HEK293 (cell line): ENCODE results near the gene CSPG4.

Source experiments
- GLI4 ChIP-seq: fragments of 450-650 bp; formaldehyde crosslinking; IDR thresholded peaks from 2 replicates; pipeline ENCODE4 v1.5.1; 2016; ENCODE audit warnings: missing biosample characterization, missing genetic modification characterization
- GLIS1 ChIP-seq: fragments of 450-650 bp; formaldehyde crosslinking; IDR thresholded peaks from 2 replicates; pipeline ENCODE4 v1.5.1; 2016; ENCODE audit warnings: missing biosample characterization, missing genetic modification characterization
- MEIS1 ChIP-seq: sonication (generic); formaldehyde crosslinking; IDR thresholded peaks from 2 replicates; pipeline ENCODE4 v1.8.1; 2022; ENCODE audit warnings: missing genetic modification reagents, mild to moderate bottlenecking, borderline replicate concordance
- MYNN ChIP-seq: fragments of 450-650 bp; formaldehyde crosslinking; IDR thresholded peaks from 2 replicates; pipeline ENCODE4 v1.5.1; 2016; ENCODE audit warnings: missing biosample characterization, missing genetic modification characterization, borderline replicate concordance
- SALL2 ChIP-seq: fragments of 450-650 bp; formaldehyde crosslinking; IDR thresholded peaks from 2 replicates; pipeline ENCODE4 v1.5.0; 2017; ENCODE audit warnings: missing biosample characterization, mild to moderate bottlenecking, missing genetic modification characterization, borderline replicate concordance
- ZFP37 ChIP-seq: fragments of 450-650 bp; formaldehyde crosslinking; IDR thresholded peaks from 2 replicates; pipeline ENCODE4 v1.5.1; 2016; ENCODE audit warnings: missing biosample characterization, missing genetic modification characterization
- ZNF112 ChIP-seq: fragments of 450-650 bp; formaldehyde crosslinking; IDR thresholded peaks from 2 replicates; pipeline ENCODE4 v1.5.0; 2017; ENCODE audit warnings: missing biosample characterization, missing genetic modification characterization
- ZNF114 ChIP-seq: fragments of 450-650 bp; formaldehyde crosslinking; IDR thresholded peaks from 2 replicates; pipeline ENCODE4 v1.5.0; 2017; ENCODE audit warnings: missing biosample characterization, missing genetic modification characterization
- ZNF302 ChIP-seq: fragments of 450-650 bp; formaldehyde crosslinking; IDR thresholded peaks from 2 replicates; pipeline ENCODE4 v1.5.1; 2016; ENCODE audit warnings: missing biosample characterization, missing genetic modification characterization, low read depth
- ZNF792 ChIP-seq: fragments of 450-650 bp; formaldehyde crosslinking; IDR thresholded peaks from 2 replicates; pipeline ENCODE4 v1.5.1; 2016; ENCODE audit warnings: missing biosample characterization, missing genetic modification characterization
- TF ChIP-seq, protein P1 (sequence below): fragments of 450-650 bp; formaldehyde crosslinking; IDR thresholded peaks from 2 replicates; pipeline ENCODE4 v1.5.1; 2016; ENCODE audit warnings: missing biosample characterization, missing genetic modification characterization
- TF ChIP-seq, protein P2 (sequence below): fragments of 450-650 bp; formaldehyde crosslinking; IDR thresholded peaks from 2 replicates; pipeline ENCODE4 v1.5.1; 2016; ENCODE audit warnings: missing biosample characterization, missing genetic modification characterization

DNA sequence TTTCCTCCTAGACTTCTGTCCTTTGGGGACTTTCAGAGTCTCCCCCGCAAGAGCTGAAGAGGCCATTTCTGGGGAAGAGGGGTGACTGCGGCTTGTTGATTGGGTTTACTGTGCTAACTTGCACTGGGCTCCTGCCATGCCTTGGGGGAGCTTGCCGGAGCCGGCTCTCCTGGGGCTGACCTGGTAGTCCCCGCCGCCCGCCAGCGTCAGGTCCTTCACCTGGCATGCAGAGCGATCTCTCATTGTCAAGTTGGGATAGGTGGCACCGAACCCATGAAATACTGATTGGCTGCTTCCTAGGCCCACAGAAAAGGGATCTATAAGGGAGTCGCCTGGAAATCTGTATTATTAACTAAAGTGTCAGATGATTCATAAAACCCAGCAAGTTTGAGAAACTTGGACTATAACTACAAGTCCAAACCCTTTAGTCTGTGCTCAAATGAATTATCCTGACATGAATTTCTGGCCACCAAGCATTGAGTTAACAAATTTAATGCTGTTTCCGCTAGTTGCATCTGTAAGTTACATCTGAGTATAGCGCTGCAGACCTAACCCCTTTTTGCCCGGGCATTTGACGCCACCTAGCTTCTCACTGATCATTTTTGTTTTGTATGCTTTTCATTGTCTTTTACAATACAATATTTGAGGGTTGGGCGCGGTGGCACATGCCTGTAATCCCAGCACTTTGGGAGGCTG, 72.0 kb downstream of the CSPG4 start:
- TF ChIP-seq, protein P1, sequence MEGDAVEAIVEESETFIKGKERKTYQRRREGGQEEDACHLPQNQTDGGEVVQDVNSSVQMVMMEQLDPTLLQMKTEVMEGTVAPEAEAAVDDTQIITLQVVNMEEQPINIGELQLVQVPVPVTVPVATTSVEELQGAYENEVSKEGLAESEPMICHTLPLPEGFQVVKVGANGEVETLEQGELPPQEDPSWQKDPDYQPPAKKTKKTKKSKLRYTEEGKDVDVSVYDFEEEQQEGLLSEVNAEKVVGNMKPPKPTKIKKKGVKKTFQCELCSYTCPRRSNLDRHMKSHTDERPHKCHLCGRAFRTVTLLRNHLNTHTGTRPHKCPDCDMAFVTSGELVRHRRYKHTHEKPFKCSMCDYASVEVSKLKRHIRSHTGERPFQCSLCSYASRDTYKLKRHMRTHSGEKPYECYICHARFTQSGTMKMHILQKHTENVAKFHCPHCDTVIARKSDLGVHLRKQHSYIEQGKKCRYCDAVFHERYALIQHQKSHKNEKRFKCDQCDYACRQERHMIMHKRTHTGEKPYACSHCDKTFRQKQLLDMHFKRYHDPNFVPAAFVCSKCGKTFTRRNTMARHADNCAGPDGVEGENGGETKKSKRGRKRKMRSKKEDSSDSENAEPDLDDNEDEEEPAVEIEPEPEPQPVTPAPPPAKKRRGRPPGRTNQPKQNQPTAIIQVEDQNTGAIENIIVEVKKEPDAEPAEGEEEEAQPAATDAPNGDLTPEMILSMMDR (tag by site-specific recombination) = peak; percentile 79
- no peak for TF ChIP-seq SALL2 (tag by site-specific recombination)
- no peak for TF ChIP-seq ZNF792
- TF ChIP-seq GLIS1 (tag by site-specific recombination) = peak; percentile 74
- TF ChIP-seq, protein P2, sequence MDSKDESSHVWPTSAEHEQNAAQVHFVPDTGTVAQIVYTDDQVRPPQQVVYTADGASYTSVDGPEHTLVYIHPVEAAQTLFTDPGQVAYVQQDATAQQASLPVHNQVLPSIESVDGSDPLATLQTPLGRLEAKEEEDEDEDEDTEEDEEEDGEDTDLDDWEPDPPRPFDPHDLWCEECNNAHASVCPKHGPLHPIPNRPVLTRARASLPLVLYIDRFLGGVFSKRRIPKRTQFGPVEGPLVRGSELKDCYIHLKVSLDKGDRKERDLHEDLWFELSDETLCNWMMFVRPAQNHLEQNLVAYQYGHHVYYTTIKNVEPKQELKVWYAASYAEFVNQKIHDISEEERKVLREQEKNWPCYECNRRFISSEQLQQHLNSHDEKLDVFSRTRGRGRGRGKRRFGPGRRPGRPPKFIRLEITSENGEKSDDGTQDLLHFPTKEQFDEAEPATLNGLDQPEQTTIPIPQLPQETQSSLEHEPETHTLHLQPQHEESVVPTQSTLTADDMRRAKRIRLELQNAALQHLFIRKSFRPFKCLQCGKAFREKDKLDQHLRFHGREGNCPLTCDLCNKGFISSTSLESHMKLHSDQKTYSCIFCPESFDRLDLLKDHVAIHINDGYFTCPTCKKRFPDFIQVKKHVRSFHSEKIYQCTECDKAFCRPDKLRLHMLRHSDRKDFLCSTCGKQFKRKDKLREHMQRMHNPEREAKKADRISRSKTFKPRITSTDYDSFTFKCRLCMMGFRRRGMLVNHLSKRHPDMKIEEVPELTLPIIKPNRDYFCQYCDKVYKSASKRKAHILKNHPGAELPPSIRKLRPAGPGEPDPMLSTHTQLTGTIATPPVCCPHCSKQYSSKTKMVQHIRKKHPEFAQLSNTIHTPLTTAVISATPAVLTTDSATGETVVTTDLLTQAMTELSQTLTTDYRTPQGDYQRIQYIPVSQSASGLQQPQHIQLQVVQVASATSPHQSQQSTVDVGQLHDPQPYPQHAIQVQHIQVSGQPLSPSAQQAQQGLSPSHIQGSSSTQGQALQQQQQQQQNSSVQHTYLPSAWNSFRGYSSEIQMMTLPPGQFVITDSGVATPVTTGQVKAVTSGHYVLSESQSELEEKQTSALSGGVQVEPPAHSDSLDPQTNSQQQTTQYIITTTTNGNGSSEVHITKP (tag by site-specific recombination) = peak; percentile 81
- TF ChIP-seq ZFP37 (tag by site-specific recombination) = no peak
- TF ChIP-seq GLI4 (tag by site-specific recombination) = no peak
- TF ChIP-seq MEIS1 (CRISPR knock-in tag) = no peak
- no peak for TF ChIP-seq ZNF114 (tag by site-specific recombination)
- no peak for TF ChIP-seq ZNF112 (tag by site-specific recombination)
- no peak for TF ChIP-seq MYNN (tag by site-specific recombination)
- TF ChIP-seq ZNF302 (tag by site-specific recombination) = no peak
